ENCODE data around the gene UBN1. TPM values are rescaled to one million over a fixed set of nuclear protein-coding genes. Genes with fewer than 3 reads are reported as not detected.

Gene UBN1
- total RNA-seq, 1 donor from 2014 or later, result 36.6 TPM

- ATAC-seq, result peak; percentile 70
- no peak overlapping the region for H3K27ac ChIP-seq
These were observed 22.9 kb downstream of the UBN1 start for GRCh38 chr16:4870138-4870671.

GRCh38 chr16:4871071-4871470, 23.8 kb downstream of the UBN1 start:
- H3K36me3 ChIP-seq, result peaks cover 79% of the 10 kb centered on the region
- no peak overlapping the region for H3K4me3 ChIP-seq
- no peak for TF ChIP-seq CTCF (IDR thresholded peaks at IDR 0.05)
- H3K4me1 ChIP-seq, result peaks cover 5% of the 10 kb centered on the region
- no peaks in the 10 kb centered on the region for H3K27me3 ChIP-seq
- intact Hi-C loops (cut with DNase I), result no loop called here
- no peak overlapping the region for H3K27ac ChIP-seq
- no peaks in the 10 kb centered on the region for H3K9me3 ChIP-seq
- no peak for DNase-seq
- ATAC-seq, result no peak

More at GRCh38 chr16:4870138-4870671, 22.9 kb downstream of the UBN1 start:
- Histone ChIP-seq H3K4me3 (no peak overlapping the region), H3K9me3 (no peaks in the 10 kb centered on the region), H3K36me3 (peaks cover 70% of the 10 kb centered on the region), H3K27me3 (no peaks in the 10 kb centered on the region), H3K4me1 (peaks cover 5% of the 10 kb centered on the region)
- TF ChIP-seq CTCF (IDR thresholded peaks at IDR 0.05), result no peak
- intact Hi-C loops (cut with DNase I), result no loop called here
- DNase-seq, result peak; percentile 87

GRCh38 chr16:4873091-4873490, 25.8 kb downstream of the UBN1 start:
- no peak for TF ChIP-seq CTCF (IDR thresholded peaks at IDR 0.05)
- Histone ChIP-seq H3K27ac (no peak overlapping the region), H3K4me3 (no peak overlapping the region), H3K36me3 (peaks cover 99% of the 10 kb centered on the region), H3K27me3 (no peaks in the 10 kb centered on the region), H3K9me3 (no peaks in the 10 kb centered on the region), H3K4me1 (peaks cover 5% of the 10 kb centered on the region)
- ATAC-seq (no peak), DNase-seq (no peak)
- intact Hi-C loops (cut with DNase I), result no loop called here

GRCh38 chr16:4874666-4875065, 27.4 kb downstream of the UBN1 start:
- H3K27ac ChIP-seq, result no peak overlapping the region
- H3K36me3 ChIP-seq, result peaks cover 100% of the 10 kb centered on the region
- DNase-seq, result no peak
- no peaks in the 10 kb centered on the region for H3K27me3 ChIP-seq
- H3K4me1 ChIP-seq, result no peaks in the 10 kb centered on the region
- no peak overlapping the region for H3K4me3 ChIP-seq
- no peak for ATAC-seq
- no peaks in the 10 kb centered on the region for H3K9me3 ChIP-seq
- intact Hi-C loops (cut with DNase I), result no loop called here
- no peak for TF ChIP-seq CTCF (IDR thresholded peaks at IDR 0.05)

- peaks cover 100% of the 10 kb centered on the region for H3K36me3 ChIP-seq
- TF ChIP-seq CTCF (IDR thresholded peaks at IDR 0.05), result no peak
- H3K9me3 ChIP-seq, result no peaks in the 10 kb centered on the region
- ATAC-seq (no peak), DNase-seq (peak; percentile 40)
- intact Hi-C loops (cut with DNase I), result no loop called here
- no peak overlapping the region for H3K27ac ChIP-seq
- H3K4me1 ChIP-seq, result peaks cover 6% of the 10 kb centered on the region
- no peaks in the 10 kb centered on the region for H3K27me3 ChIP-seq
- no peak overlapping the region for H3K4me3 ChIP-seq
These were observed 29.5 kb downstream of the UBN1 start for GRCh38 chr16:4876646-4877379.
